ENCODE data around the gene PRPF40B.

GRCh38 chr12:49621651-49622500, 1.5 kb upstream of the PRPF40B start:
- no peak for TF ChIP-seq EZH2 (IDR thresholded peaks at IDR 0.05; ENCODE audit: borderline replicate concordance, low read length)
- no peak for TF ChIP-seq CTCF (IDR thresholded peaks at IDR 0.05; ENCODE audit: low read length)
